HepG2 (cell line): Measurements from ENCODE around the gene CPT1B. TPM values are rescaled to one million over a fixed set of nuclear protein-coding genes. Genes with fewer than 3 reads are reported as not detected.
A peak's percentile ranks its signal among the peaks of the same experiment; 100 is the strongest.

Experiments used
- CEBPB ChIP-seq: IDR thresholded peaks from 2 replicates; pipeline ENCODE4 v1.6.1; 2011; ENCODE audit warnings: low read depth, low read length, improper control_type of control experiment, borderline replicate concordance
- EED ChIP-seq: sonication (generic); formaldehyde crosslinking; IDR thresholded peaks from 2 replicates; pipeline ENCODE4 v1.5.0; 2020; ENCODE audit warnings: mild to moderate bottlenecking, missing genetic modification reagents
- NFE2 ChIP-seq: sonication (generic); formaldehyde crosslinking; IDR thresholded peaks from 2 replicates; pipeline ENCODE4 v1.4.0; 2020; ENCODE audit warnings: missing genetic modification reagents
- PHB2 ChIP-seq: fragments of 450-650 bp; IDR thresholded peaks from 2 replicates; pipeline ENCODE4 v1.6.1; 2018; ENCODE audit not compliant: partially characterized antibody
- RBM39 ChIP-seq: fragments of 200-400 bp; formaldehyde crosslinking; IDR thresholded peaks from one replicate; pipeline ENCODE4 v1.6.1; 2018; ENCODE audit warnings: antibody characterized with exemption, mild to moderate bottlenecking, low read depth, low read length; ENCODE audit not compliant: poor library complexity, severe bottlenecking
- RFXAP ChIP-seq: sonication (generic); formaldehyde crosslinking; IDR thresholded peaks from 2 replicates; pipeline ENCODE4 v1.4.0; 2020; ENCODE audit warnings: missing genetic modification reagents, borderline replicate concordance
- SIN3A ChIP-seq: IDR thresholded peaks from 2 replicates; pipeline ENCODE4 v1.6.1; 2011; ENCODE audit warnings: low read depth, mild to moderate bottlenecking, control low read depth, low read length, borderline replicate concordance
- SIN3B ChIP-seq: fragments of 150-350 bp; IDR thresholded peaks from 2 replicates; pipeline ENCODE4 v1.6.1; 2014; ENCODE audit warnings: low read length
- TEAD2 ChIP-seq: sonication (generic); formaldehyde crosslinking; IDR thresholded peaks from 2 replicates; pipeline ENCODE4 v1.9.0; 2021; ENCODE audit warnings: missing genetic modification reagents
- WIZ ChIP-seq: sonication (generic); formaldehyde crosslinking; IDR thresholded peaks from 2 replicates; pipeline ENCODE4 v1.5.1; 2020; ENCODE audit warnings: mild to moderate bottlenecking, missing genetic modification reagents
- XBP1 ChIP-seq: sonication (generic); formaldehyde crosslinking; IDR thresholded peaks from 2 replicates; pipeline ENCODE4 v1.5.0; 2020; ENCODE audit warnings: missing genetic modification reagents
- ZFYVE20 ChIP-seq: sonication (generic); formaldehyde crosslinking; IDR thresholded peaks from 2 replicates; pipeline ENCODE4 v1.8.0; 2023; ENCODE audit warnings: low read depth, mild to moderate bottlenecking, moderate library complexity, missing genetic modification reagents, borderline replicate concordance
- ZNF446 ChIP-seq: sonication (generic); formaldehyde crosslinking; IDR thresholded peaks from 2 replicates; pipeline ENCODE4 v1.5.0; 2020; ENCODE audit warnings: mild to moderate bottlenecking, missing genetic modification reagents
- ZNF569 ChIP-seq: sonication (generic); formaldehyde crosslinking; IDR thresholded peaks from 2 replicates; pipeline ENCODE4 v1.5.0; 2020; ENCODE audit warnings: mild to moderate bottlenecking, missing genetic modification reagents, moderate library complexity, borderline replicate concordance
- ZNF652 ChIP-seq: IDR thresholded peaks from 2 replicates; pipeline ENCODE4 v1.6.1; 2016; ENCODE audit warnings: low read depth, borderline replicate concordance
- ZNF879 ChIP-seq: sonication (generic); formaldehyde crosslinking; IDR thresholded peaks from 2 replicates; pipeline ENCODE4 v1.8.1; 2023; ENCODE audit warnings: missing genetic modification reagents
- polyA plus RNA-seq, 8 experiments: library from polyadenylated mRNA; depleted of rRNA in 3 of 8; stranded (reverse) in 7 of 8; unstranded in 1 of 8; fragments of >200 nt; fragmentation: Illumina TruSeq in 4 of 8; extraction: Trizol in 4 of 8; gene quantifications; 2 replicates each; pipeline versions ENCODE4 v1.2.1 to v1.2.3, GENCODE V29; 2011 to 2016; ENCODE audit warnings: low read depth in 4 of 8, missing spikeins in 1 of 8, mixed read lengths in 1 of 8; ENCODE audit not compliant: insufficient read depth in 1 of 8
- total RNA-seq, 5 experiments: library from RNA; depleted of rRNA; stranded (reverse); fragments of >200 nt; fragmentation: Illumina TruSeq; extraction: Trizol; gene quantifications; 2 replicates each; pipeline ENCODE4 v1.2.3, GENCODE V29; 2016; ENCODE audit warnings: low read depth in 1 of 5
- TF ChIP-seq, protein P1 (sequence below): sonication (generic); formaldehyde crosslinking; IDR thresholded peaks from 2 replicates; pipeline ENCODE4 v1.5.1; 2020; ENCODE audit warnings: mild to moderate bottlenecking, missing genetic modification reagents, moderate library complexity
- TF ChIP-seq, protein P2 (sequence below): sonication (generic); formaldehyde crosslinking; IDR thresholded peaks from 2 replicates; pipeline ENCODE4; 2020; ENCODE audit warnings: missing genetic modification reagents, mild to moderate bottlenecking, borderline replicate concordance
- TF ChIP-seq, protein P3 (sequence below): sonication (generic); formaldehyde crosslinking; conservative IDR thresholded peaks from 2 replicates; pipeline ENCODE4 v1.4.0; 2020; ENCODE audit warnings: missing genetic modification reagents
- TF ChIP-seq, protein P4 (sequence below): sonication (generic); formaldehyde crosslinking; IDR thresholded peaks from 2 replicates; pipeline ENCODE4 v1.5.1; 2020; ENCODE audit warnings: missing genetic modification reagents, mild to moderate bottlenecking, borderline replicate concordance

Gene CPT1B
- total and polyA plus RNA-seq, 2 of the 13 experiments (the other 11 are each of a cell fraction or from before 2014, with no cell fraction given) = 9.2 to 19.5 TPM

DNA sequence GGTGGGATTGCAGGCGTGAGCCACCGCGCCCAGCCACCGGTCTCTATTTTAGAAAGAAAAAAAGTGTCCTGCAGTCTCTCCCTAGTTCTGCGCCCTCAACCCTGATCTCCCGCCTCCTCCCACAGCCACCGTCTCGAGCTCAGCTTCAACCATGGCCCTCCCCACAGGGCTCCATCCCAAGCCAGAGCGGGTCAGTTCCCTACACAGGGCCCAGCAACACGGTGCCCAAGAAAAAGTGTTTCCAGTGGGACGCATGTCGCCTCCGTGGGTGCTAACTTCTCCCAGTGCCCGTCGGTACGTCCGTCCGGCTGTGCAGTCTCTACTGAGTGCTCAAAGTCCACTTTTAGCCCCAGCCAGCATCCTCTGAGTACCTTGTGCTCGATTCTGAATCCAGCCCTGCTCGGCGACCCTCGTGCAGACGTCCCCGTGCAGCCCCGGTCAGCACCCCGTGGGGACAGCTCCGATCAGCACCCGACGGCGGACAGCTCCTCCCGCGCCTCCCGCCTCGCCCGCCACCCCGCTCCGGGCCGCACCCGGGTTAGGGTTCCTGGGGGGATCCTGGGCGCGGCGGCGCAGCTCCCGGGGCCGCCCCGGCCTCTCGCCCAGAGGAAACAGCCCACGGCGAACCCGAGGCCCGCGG, 21.7 kb upstream of the CPT1B start (continued):
- peak; percentile 100 for TF ChIP-seq SIN3A
- TF ChIP-seq, protein P1, sequence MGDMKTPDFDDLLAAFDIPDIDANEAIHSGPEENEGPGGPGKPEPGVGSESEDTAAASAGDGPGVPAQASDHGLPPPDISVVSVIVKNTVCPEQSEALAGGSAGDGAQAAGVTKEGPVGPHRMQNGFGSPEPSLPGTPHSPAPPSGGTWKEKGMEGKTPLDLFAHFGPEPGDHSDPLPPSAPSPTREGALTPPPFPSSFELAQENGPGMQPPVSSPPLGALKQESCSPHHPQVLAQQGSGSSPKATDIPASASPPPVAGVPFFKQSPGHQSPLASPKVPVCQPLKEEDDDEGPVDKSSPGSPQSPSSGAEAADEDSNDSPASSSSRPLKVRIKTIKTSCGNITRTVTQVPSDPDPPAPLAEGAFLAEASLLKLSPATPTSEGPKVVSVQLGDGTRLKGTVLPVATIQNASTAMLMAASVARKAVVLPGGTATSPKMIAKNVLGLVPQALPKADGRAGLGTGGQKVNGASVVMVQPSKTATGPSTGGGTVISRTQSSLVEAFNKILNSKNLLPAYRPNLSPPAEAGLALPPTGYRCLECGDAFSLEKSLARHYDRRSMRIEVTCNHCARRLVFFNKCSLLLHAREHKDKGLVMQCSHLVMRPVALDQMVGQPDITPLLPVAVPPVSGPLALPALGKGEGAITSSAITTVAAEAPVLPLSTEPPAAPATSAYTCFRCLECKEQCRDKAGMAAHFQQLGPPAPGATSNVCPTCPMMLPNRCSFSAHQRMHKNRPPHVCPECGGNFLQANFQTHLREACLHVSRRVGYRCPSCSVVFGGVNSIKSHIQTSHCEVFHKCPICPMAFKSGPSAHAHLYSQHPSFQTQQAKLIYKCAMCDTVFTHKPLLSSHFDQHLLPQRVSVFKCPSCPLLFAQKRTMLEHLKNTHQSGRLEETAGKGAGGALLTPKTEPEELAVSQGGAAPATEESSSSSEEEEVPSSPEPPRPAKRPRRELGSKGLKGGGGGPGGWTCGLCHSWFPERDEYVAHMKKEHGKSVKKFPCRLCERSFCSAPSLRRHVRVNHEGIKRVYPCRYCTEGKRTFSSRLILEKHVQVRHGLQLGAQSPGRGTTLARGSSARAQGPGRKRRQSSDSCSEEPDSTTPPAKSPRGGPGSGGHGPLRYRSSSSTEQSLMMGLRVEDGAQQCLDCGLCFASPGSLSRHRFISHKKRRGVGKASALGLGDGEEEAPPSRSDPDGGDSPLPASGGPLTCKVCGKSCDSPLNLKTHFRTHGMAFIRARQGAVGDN (CRISPR knock-in tag) = peak; percentile 83
- TF ChIP-seq XBP1 (CRISPR knock-in tag) = peak; percentile 98
- TF ChIP-seq RFXAP (CRISPR knock-in tag) = peak; percentile 95
- TF ChIP-seq RBM39 = no peak
- TF ChIP-seq ZNF652 = peak; percentile 44
- no peak for TF ChIP-seq CEBPB
- peak; percentile 98 for TF ChIP-seq ZNF879 (CRISPR knock-in tag)
- peak; percentile 99 for TF ChIP-seq TEAD2 (CRISPR knock-in tag)
- TF ChIP-seq SIN3B = peak; percentile 56
- TF ChIP-seq, protein P2, sequence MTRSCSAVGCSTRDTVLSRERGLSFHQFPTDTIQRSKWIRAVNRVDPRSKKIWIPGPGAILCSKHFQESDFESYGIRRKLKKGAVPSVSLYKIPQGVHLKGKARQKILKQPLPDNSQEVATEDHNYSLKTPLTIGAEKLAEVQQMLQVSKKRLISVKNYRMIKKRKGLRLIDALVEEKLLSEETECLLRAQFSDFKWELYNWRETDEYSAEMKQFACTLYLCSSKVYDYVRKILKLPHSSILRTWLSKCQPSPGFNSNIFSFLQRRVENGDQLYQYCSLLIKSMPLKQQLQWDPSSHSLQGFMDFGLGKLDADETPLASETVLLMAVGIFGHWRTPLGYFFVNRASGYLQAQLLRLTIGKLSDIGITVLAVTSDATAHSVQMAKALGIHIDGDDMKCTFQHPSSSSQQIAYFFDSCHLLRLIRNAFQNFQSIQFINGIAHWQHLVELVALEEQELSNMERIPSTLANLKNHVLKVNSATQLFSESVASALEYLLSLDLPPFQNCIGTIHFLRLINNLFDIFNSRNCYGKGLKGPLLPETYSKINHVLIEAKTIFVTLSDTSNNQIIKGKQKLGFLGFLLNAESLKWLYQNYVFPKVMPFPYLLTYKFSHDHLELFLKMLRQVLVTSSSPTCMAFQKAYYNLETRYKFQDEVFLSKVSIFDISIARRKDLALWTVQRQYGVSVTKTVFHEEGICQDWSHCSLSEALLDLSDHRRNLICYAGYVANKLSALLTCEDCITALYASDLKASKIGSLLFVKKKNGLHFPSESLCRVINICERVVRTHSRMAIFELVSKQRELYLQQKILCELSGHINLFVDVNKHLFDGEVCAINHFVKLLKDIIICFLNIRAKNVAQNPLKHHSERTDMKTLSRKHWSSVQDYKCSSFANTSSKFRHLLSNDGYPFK (CRISPR knock-in tag) = peak; percentile 78; the same call in 1 of the 2 replicates
- no peak for TF ChIP-seq PHB2
- peak; percentile 78 for TF ChIP-seq NFE2
- TF ChIP-seq, protein P3, sequence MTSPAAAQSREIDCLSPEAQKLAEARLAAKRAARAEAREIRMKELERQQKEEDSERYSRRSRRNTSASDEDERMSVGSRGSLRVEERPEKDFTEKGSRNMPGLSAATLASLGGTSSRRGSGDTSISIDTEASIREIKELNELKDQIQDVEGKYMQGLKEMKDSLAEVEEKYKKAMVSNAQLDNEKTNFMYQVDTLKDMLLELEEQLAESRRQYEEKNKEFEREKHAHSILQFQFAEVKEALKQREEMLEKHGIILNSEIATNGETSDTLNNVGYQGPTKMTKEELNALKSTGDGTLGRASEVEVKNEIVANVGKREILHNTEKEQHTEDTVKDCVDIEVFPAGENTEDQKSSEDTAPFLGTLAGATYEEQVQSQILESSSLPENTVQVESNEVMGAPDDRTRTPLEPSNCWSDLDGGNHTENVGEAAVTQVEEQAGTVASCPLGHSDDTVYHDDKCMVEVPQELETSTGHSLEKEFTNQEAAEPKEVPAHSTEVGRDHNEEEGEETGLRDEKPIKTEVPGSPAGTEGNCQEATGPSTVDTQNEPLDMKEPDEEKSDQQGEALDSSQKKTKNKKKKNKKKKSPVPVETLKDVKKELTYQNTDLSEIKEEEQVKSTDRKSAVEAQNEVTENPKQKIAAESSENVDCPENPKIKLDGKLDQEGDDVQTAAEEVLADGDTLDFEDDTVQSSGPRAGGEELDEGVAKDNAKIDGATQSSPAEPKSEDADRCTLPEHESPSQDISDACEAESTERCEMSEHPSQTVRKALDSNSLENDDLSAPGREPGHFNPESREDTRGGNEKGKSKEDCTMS (CRISPR knock-in tag) = peak; percentile 98
- peak; percentile 88; the same call in 1 of the 2 replicates for TF ChIP-seq EED (CRISPR knock-in tag)
- TF ChIP-seq ZNF569 (CRISPR knock-in tag) = 0 out of 2 replicates have a peak, but pooled peaks have one; percentile 49
- TF ChIP-seq ZNF446 (CRISPR knock-in tag) = peak; percentile 99; the same call in 1 of the 2 replicates
- TF ChIP-seq, protein P4, sequence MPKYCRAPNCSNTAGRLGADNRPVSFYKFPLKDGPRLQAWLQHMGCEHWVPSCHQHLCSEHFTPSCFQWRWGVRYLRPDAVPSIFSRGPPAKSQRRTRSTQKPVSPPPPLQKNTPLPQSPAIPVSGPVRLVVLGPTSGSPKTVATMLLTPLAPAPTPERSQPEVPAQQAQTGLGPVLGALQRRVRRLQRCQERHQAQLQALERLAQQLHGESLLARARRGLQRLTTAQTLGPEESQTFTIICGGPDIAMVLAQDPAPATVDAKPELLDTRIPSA (CRISPR knock-in tag) = peak; percentile 92
- peak; percentile 99 for TF ChIP-seq WIZ (CRISPR knock-in tag)
- peak; percentile 99 for TF ChIP-seq ZFYVE20 (CRISPR knock-in tag)
